HG03060 (cell line): ENCODE results near the gene EME2.

Source experiments
- ATAC-seq: cut with Tn5 transposase; IDR thresholded peaks from one replicate; pipeline ENCODE4 v1.9.1; 2021; ENCODE audit warnings: low read depth, moderate number of reproducible peaks; ENCODE audit not compliant: unreplicated experiment

EME2 gene

DNA sequence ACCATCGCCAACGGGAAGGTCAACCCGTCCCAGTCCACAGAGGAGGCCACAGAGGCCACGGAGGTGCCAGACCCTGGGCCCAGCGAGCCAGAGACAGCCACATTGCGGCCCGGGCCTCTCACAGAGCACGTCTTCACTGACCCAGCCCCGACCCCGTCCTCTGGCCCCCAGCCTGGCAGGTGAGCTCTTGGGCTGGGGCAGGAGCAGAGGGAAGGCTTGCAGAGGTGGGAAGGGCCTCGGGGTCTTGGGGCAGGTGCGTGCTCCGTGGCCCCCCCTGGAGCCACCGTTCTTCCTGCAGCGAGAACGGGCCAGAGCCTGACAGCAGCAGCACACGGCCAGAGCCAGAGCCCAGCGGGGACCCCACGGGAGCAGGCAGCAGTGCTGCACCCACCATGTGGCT is 6.4 kb upstream of the EME2 start:
- ATAC-seq, result no peak

GRCh38 chr16:1766701-1767100 is 5.9 kb upstream of the EME2 start:
- ATAC-seq, result no peak

- ATAC-seq, result no peak
Measured at GRCh38 chr16:1767116-1767994, 5.3 kb upstream of the EME2 start.

DNA sequence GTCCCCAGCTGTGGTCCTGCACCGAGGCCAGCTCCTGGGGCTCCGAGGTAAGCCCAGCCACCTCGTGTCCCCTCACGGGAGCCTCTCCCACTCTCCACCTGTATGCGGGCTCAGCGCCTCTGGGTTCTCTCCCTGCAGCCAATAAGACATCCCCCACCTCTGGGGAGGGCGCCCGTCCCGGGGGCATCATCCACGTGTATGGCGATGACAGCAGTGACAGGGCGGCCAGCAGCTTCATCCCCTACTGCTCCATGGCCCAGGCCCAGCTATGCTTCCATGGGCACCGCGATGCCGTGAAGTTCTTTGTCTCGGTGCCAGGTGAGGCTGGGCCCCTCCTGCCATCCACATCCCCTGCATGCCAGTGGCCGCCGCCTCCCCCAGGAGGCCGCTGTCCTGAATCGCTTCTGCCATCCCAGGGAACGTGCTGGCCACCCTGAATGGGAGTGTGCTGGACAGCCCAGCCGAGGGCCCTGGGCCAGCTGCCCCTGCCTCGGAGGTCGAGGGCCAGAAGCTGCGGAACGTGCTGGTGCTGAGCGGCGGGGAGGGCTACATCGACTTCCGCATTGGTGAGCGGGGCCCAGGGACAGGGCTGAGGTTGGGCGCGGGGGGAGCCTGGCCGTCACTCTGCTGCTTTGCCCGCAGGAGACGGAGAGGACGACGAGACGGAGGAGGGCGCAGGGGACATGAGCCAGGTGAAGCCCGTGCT is 4.4 kb upstream of the EME2 start:
- ATAC-seq, result no peak

DNA sequence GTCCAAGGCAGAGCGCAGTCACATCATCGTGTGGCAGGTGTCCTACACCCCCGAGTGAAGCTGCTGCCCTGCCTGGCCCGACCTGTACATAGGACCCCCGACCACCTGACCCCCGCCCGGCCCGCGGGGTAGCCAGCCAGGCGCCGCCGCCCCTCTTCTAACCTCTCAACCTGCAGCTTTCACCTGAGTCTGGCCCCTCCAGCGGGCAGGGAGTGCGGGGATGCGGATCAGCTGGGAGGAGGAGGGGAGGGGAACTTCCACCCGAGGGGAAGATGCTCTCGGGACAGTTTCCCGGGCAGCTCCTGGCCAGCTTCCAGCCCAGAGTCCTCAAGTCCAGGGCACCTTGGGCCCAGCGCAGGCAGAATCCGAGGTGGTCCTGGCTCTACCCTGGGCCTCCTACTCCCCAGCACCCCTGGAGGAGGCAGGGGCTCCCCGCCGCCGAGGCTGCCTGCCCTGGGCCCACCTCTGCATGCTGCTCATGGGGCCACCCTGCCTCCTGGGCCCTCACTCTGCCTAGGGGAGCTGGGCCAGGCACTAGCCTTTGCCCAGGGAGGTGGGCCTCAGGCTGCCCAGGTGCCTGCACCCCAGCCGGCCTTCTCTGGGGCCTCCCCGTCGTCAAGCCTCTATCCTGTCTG is 3.7 kb upstream of the EME2 start:
- no peak for ATAC-seq

DNA sequence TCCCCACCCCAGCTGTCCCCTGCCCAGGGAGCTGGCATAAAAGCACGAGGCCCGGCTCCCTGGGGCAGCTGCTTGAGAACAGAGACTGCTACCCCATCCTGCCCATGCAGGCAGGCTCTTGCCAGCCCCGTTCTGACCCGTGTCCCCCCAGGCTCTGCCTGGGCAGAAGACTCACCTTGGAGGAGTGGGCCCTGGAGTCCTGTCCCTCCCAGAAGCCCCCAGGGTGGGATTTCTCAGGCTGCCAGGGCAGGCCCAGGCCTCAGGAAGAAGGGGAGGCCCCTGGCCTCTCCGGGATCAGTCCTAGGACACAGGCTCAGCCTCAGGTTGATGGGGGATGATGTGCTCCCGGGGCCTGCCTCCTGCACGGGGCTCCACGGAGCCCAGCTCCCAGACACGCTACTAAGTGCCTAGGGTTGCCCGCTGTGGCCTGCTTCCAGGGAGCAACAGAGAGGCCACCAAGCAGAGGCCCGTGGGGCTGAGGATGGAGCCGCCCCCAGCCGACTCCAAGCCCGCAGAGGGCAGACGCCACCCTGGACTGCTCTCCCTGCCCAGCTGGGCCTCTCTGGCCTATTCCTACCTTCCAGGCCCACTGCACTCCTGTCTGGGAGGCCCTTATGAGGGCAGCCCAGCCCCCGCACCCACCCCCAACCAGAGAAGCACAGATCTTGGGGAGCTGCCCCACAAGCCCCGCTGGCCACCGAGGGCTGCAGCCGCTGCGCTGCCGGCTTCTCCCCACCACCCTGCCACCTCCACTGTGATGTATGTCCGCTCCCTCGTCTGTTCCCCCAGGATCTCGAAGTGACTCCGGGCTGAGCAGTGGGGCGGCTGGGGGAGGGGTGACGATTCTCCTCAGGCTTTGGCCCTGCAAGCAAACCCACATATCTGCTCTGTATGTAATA is 3.0 kb upstream of the EME2 start:
- no peak for ATAC-seq

DNA sequence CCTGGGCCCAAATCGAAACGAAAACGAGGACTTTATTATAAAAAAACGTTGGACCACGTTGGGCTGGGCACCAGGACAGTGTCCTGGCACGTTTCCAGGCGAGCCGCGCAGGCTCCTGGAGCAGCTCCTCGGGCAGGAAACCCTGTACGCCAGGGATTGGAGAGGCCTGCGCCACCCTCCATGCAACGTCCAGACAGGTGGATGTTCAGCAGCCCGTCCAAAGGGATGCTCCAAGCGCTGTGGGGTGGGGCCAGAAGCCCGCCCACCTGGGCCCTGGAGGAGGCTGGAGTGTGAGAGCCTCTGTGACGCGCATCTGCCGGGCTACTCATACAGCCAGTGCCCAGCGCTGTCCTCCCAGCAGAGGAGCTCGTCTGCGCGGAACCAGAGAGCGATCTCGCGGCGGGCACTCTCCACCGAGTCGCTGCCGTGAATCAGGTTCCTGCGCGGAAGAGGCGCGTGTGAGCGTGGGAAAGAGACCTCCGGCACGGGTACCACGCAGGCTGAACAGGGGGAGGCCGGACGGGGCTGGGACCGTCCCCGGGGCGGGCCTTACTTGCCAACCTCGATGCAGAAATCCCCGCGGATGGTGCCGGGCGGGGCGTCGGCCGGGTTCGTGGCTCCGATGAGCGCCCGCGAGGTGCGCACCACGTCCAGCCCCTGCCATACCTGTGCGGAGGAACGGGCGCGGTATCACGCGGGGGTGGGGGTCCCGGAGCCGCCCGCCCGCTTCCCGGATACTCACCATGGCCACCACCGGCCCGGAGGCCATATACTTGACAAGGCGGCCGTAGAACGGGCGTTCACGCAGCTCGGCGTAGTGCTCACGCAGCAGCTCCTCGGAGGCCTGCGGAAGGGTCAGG is 2.1 kb upstream of the EME2 start:
- no peak for ATAC-seq

GRCh38 chr16:1771188-1771863 is 1.3 kb upstream of the EME2 start, which contains the start of gene NME3:
NME3 (minus strand) TSS chr16:1771543; CDS start chr16:1771534, 9 bp downstream.
- no peak for ATAC-seq

DNA sequence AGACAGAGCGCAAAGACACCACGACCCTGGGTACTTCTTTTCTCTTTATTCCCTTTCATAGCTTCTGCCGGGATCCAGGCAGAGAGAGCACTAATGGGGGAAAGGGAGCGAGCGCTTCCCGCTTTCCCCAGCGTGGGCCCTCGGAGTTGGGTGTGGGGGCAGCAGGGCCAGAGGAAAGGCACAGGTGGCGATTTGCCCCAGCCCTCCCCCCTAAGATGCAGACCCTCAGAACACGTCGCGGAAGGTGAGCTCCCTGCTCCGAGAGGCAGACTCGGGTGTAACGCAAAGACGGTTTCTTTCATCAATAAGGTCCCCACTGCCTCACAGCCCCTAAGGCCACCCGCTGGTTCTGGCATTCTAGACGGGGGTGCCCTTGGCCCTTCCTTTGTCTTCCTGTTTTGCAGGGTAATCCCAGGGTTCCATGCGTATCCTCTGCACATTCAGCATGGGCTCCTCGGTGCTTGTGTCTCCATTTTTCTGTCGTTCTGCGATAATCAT is 697 bp upstream of the EME2 start:
- no peak for ATAC-seq

GRCh38 chr16:1772908-1773702 is 495 bp downstream of the EME2 start, which contains the start of gene MRPS34:
MRPS34 (minus strand) TSS chr16:1773134; CDS start chr16:1773119, 15 bp downstream.
- ATAC-seq, result no peak

DNA sequence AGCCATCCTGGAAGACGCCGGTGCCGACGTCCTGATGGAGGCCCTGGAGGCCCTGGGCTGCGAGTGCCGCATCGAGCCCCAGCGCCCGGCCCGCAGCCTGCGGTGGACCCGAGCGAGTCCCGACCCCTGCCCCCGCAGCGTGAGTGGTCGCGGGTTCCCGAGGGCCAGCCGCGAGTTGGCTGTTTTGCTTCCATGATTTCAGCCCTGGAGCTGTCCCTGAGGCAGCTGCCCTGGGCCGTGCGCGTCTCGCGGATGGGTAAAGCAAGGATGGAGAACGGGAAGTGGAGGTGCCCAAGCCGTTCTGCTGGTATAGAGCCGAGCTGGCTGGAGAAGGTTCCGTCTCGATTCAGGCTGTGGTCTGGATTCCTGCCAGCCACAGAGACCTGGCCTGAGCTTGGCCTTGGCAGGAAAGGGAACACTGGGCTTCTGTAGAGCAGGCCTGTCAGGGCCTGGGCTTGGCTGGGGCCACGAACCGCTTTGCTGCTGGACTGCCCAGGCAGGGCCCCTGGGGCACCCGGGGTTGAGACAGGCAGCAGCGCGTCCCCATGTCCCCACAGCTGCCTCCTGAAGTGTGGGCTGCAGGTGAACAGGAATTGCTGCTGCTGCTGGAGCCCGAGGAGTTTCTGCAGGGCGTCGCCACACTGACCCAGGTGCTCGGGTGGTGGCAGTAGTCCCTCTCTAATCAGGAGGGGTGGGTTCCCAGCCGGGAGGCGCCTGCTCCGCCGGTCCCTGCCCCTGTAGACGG is 1.3 kb downstream of the EME2 start:
- ATAC-seq, result no peak

DNA sequence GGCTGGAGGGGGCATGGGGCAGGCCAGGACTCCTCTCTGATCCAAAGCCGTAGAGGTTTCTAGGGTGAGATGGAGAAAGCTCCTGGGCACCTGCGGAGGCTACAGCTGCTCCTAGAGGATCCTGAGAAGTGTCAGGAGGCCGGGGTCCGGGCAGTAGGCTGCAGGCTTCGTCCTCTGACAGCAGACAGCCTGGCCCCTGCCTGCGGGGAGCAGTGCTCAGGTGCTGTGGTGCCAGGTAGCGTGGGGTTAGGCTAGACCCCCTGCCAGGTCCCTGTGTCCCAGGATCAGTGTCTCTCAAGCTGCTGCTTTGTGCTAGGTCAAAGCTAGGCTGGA is 1.8 kb downstream of the EME2 start:
- ATAC-seq, result no peak

GRCh38 chr16:1775006-1775845 is 2.6 kb downstream of the EME2 start:
- ATAC-seq, result no peak

GRCh38 chr16:1775846-1776671 is 3.4 kb downstream of the EME2 start:
- no peak for ATAC-seq

DNA sequence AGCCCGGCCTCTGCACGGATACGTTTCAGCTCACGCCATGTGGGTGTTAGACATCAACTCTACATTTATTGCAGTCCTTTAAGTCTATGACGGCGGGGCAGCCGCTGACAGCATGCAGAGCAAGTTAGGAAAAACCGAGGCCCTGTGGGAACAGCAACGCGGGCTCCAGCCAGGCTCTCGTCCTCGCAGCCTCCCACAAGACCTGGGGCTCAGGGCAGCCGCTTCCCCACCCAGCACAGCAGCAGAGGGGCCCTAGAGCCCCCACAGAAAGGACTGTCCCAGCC is 4.0 kb downstream of the EME2 start:
- no peak for ATAC-seq

GRCh38 chr16:1776991-1777374 is 4.4 kb downstream of the EME2 start:
- no peak for ATAC-seq
